Testis (tissue), 3 donors: ENCODE measurements around the gene PRR15. TPM values are rescaled to one million over a fixed set of nuclear protein-coding genes. Genes with fewer than 3 reads are reported as not detected.

ENCODE experiments used
- DNase-seq: peaks from one replicate; pipeline ENCODE4 v3.0.0-alpha.2; 2019
- H3K27ac ChIP-seq, 2 donors: fragments of 200-600 bp; sonication (generic); one replicate each; pipeline ENCODE4 v1.5.1; 2019
- H3K27me3 ChIP-seq: fragments of 200-600 bp; sonication (generic); one replicate; pipeline ENCODE4 v1.5.1; 2019
- H3K36me3 ChIP-seq: fragments of 200-600 bp; sonication (generic); one replicate; pipeline ENCODE4 v1.5.1; 2017; ENCODE audit warnings: low read depth; ENCODE audit errors: missing control alignments
- H3K4me1 ChIP-seq: fragments of 200-600 bp; sonication (generic); one replicate; pipeline ENCODE4 v1.5.1; 2019
- H3K4me3 ChIP-seq, 2 donors: fragments of 200-600 bp; sonication (generic); one replicate each; pipeline ENCODE4 v1.5.1; 2017 to 2019
- H3K9me3 ChIP-seq: fragments of 200-600 bp; sonication (generic); one replicate; pipeline ENCODE4 v1.5.1; 2017
- POLR2A ChIP-seq: fragments of 450-650 bp; IDR thresholded peaks from one replicate; pipeline ENCODE4 v1.6.1; 2017; ENCODE audit warnings: antibody characterized with exemption, mild to moderate bottlenecking, moderate library complexity
- WGBS, 2 donors: methylation state at CpG; one replicate each; pipeline ENCODE4 v1.1.5; 2018; 5-methylcytosine and 5-hydroxymethylcytosine counted together
- intact Hi-C: fragments of 100-400 bp; cut with DNase I; formaldehyde crosslinking; loops from one replicate; pipeline ENCODE4 v1.15.1; 2023; ENCODE audit warnings: low total_unique reads
- polyA plus RNA-seq: library from polyadenylated mRNA; stranded (reverse); fragments of 350-450 nt; fragmentation: Illumina TruSeq; extraction: RNeasy Lipid Tissue Mini Kit (QIAGEN cat#74804); gene quantifications from one replicate; pipeline ENCODE4 v1.2.3, GENCODE V29; 2014; ENCODE audit warnings: low read depth, low replicate concordance; ENCODE audit not compliant: insufficient read depth
- total RNA-seq, 2 donors: library from RNA; depleted of rRNA; stranded (reverse); fragments of >200 nt; gene quantifications; one replicate each; pipeline ENCODE4 v1.2.3, GENCODE V29; 2016
- TF ChIP-seq, protein P1 (sequence below), 3 experiments: fragments of 450-650 bp in 2 of 3; fragments of 200-600 bp in 1 of 3; sonication (generic) in 1 of 3; IDR thresholded peaks; one replicate each; pipeline ENCODE4 v1.5.1; 2016 to 2019; ENCODE audit warnings: antibody characterized with exemption in 3 of 3, mild to moderate bottlenecking in 2 of 3, moderate library complexity in 1 of 3

PRR15 gene
- total and polyA plus RNA-seq, 3 donors from 2014 or later, result 0.71 to 2.2 TPM; not detected in 1

DNA sequence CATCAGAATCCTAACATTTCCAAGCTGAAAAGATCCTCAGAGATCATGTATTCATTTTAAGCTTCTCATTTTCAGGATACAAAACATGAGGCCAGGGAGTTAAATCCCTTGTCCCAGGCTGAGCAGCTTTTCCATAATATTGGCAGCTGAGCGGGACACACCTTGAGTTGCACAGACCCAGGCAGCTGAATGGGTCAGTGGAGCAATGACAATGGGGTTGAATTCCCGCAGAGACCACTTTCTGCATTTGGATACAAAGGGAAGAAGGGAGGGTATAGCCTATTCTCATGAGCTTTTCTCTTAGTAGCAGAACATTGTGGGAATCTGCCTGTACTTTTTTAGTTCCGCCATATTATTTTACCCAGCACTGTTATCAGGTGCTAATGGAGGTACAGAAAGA lies 49.5 kb downstream of the PRR15 start:
- TF ChIP-seq, protein P1, sequence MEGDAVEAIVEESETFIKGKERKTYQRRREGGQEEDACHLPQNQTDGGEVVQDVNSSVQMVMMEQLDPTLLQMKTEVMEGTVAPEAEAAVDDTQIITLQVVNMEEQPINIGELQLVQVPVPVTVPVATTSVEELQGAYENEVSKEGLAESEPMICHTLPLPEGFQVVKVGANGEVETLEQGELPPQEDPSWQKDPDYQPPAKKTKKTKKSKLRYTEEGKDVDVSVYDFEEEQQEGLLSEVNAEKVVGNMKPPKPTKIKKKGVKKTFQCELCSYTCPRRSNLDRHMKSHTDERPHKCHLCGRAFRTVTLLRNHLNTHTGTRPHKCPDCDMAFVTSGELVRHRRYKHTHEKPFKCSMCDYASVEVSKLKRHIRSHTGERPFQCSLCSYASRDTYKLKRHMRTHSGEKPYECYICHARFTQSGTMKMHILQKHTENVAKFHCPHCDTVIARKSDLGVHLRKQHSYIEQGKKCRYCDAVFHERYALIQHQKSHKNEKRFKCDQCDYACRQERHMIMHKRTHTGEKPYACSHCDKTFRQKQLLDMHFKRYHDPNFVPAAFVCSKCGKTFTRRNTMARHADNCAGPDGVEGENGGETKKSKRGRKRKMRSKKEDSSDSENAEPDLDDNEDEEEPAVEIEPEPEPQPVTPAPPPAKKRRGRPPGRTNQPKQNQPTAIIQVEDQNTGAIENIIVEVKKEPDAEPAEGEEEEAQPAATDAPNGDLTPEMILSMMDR (IDR thresholded peaks at IDR 0.05), result no peak
- no peak for TF ChIP-seq POLR2A

DNA sequence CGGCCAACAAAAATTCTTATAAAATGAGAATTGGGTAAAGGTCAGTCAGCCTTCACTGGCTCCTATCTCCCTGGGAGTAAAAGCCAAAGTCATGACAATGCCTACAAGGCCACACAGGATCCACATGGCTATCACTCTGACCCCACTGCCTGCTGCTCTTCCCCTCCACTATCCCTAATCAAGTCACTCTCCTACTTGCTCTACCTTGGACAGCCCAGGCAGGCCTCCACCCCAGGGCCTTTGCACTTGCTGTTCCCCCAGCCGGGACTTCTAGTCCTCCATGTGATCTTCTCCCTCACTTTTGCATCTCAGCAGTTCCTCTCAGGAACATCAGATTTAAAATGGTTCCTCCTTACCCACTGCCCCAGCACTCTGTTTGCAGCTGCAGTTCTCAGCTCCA lies 50.6 kb downstream of the PRR15 start:
- intact Hi-C loops, result no loop called here
- H3K4me3 ChIP-seq, result no peak overlapping the region
- TF ChIP-seq POLR2A, result no peak
- TF ChIP-seq, protein P1 (IDR thresholded peaks at IDR 0.05), result no peak
- H3K4me1 ChIP-seq, result no peaks in the 10 kb centered on the region
- H3K36me3 ChIP-seq, result no peaks in the 10 kb centered on the region
- H3K27me3 ChIP-seq, result no peaks in the 10 kb centered on the region
- H3K9me3 ChIP-seq, result no peaks in the 10 kb centered on the region
- no peak for DNase-seq
- WGBS, 2 donors, result 81 to 89% methylated on average over 2 of the region's 2 CpGs
- no peak overlapping the region for H3K27ac ChIP-seq

More for the DNA sequence above, 49.5 kb downstream of the PRR15 start:
- DNase-seq, result no peak
- no peaks in the 10 kb centered on the region for H3K36me3 ChIP-seq
- no peak overlapping the region for H3K4me3 ChIP-seq
- intact Hi-C loops, result no loop called here
- H3K9me3 ChIP-seq, result no peaks in the 10 kb centered on the region
- 94 to 98% methylated on average over 3 of the region's 3 CpGs for WGBS, 2 donors
- H3K4me1 ChIP-seq, result no peaks in the 10 kb centered on the region
- H3K27ac ChIP-seq, result no peak overlapping the region
- H3K27me3 ChIP-seq, result no peaks in the 10 kb centered on the region

Other genes starting within 250 kb of the PRR15 start
- 100 to 1,000 TPM in 1 of 2 donors, 10 to 100 TPM in 1; 80.7 to 110 TPM for gene WIPF3, start 242.7 kb downstream of the PRR15 start, total RNA-seq
- 42.7 TPM for gene WIPF3, start 242.7 kb downstream of the PRR15 start, polyA plus RNA-seq